Parathyroid adenoma (tissue), 2 donors: ENCODE data around the gene NOS1AP.

Experiments
- H2AFZ ChIP-seq: fragments of 300-600 bp; sonication (generic); one replicate; pipeline ENCODE4 v1.7.0; 2017; ENCODE audit warnings: antibody characterized with exemption, mild to moderate bottlenecking
- H3K27ac ChIP-seq: fragments of 300-600 bp; sonication (generic); one replicate; pipeline ENCODE4 v1.7.0; 2017
- H3K27me3 ChIP-seq: fragments of 300-600 bp; sonication (generic); one replicate; pipeline ENCODE4 v1.7.0; 2017; ENCODE audit warnings: low read length; ENCODE audit not compliant: control insufficient read depth, insufficient read depth
- H3K36me3 ChIP-seq: fragments of 300-600 bp; sonication (generic); one replicate; pipeline ENCODE4 v1.7.0; 2017; ENCODE audit warnings: low read length; ENCODE audit not compliant: control insufficient read depth, insufficient read depth
- H3K4me1 ChIP-seq: fragments of 300-600 bp; sonication (generic); one replicate; pipeline ENCODE4 v1.7.0; 2017; ENCODE audit warnings: control low read depth
- H3K4me2 ChIP-seq: fragments of 300-600 bp; sonication (generic); one replicate; pipeline ENCODE4 v1.7.0; 2017; ENCODE audit warnings: low read length
- H3K4me3 ChIP-seq: fragments of 300-600 bp; sonication (generic); one replicate; pipeline ENCODE4 v1.7.0; 2017; ENCODE audit warnings: low read depth, low read length
- H3K79me2 ChIP-seq: fragments of 300-600 bp; sonication (generic); one replicate; pipeline ENCODE4 v1.7.0; 2017; ENCODE audit warnings: control low read depth
- H3K9ac ChIP-seq: fragments of 300-600 bp; sonication (generic); one replicate; pipeline ENCODE4 v1.7.0; 2017; ENCODE audit warnings: mild to moderate bottlenecking
- H3K9me3 ChIP-seq: fragments of 300-600 bp; sonication (generic); one replicate; pipeline ENCODE4 v1.7.0; 2017; ENCODE audit warnings: low read length; ENCODE audit not compliant: control insufficient read depth
- CTCF ChIP-seq: fragments of 300-600 bp; sonication (generic); IDR thresholded peaks from one replicate; pipeline ENCODE4 v1.7.0; 2017; ENCODE audit warnings: antibody characterized with exemption, mild to moderate bottlenecking
- donor health status: primary hyperparathyroidism.

Gene NOS1AP

GRCh38 chr1:162316187-162316586, 246.7 kb downstream of the NOS1AP start:
- H3K79me2 ChIP-seq: no peaks in the 10 kb centered on the region
- no peak overlapping the region for H3K4me2 ChIP-seq
- no peak for TF ChIP-seq CTCF
- no peaks in the 10 kb centered on the region for H3K36me3 ChIP-seq
- no peak overlapping the region for H3K9ac ChIP-seq
- H2AFZ ChIP-seq: no peak overlapping the region
- H3K9me3 ChIP-seq: no peaks in the 10 kb centered on the region
- no peaks in the 10 kb centered on the region for H3K4me1 ChIP-seq
- no peaks in the 10 kb centered on the region for H3K27me3 ChIP-seq
- H3K4me3 ChIP-seq: no peak overlapping the region
- H3K27ac ChIP-seq: no peak overlapping the region

- no peak overlapping the region for H2AFZ ChIP-seq
- no peaks in the 10 kb centered on the region for H3K36me3 ChIP-seq
- no peak overlapping the region for H3K27ac ChIP-seq
- no peaks in the 10 kb centered on the region for H3K9me3 ChIP-seq
- no peaks in the 10 kb centered on the region for H3K27me3 ChIP-seq
- no peak for TF ChIP-seq CTCF
- H3K79me2 ChIP-seq: no peaks in the 10 kb centered on the region
- no peak overlapping the region for H3K4me3 ChIP-seq
- H3K4me2 ChIP-seq: no peak overlapping the region
- no peak overlapping the region for H3K9ac ChIP-seq
- no peaks in the 10 kb centered on the region for H3K4me1 ChIP-seq
Measured at GRCh38 chr1:162317621-162318020, 248.1 kb downstream of the NOS1AP start.

- H3K4me2 ChIP-seq: no peak overlapping the region
- TF ChIP-seq CTCF: no peak
- no peak overlapping the region for H3K9ac ChIP-seq
- H3K4me3 ChIP-seq: no peak overlapping the region
- H3K36me3 ChIP-seq: no peaks in the 10 kb centered on the region
- H3K79me2 ChIP-seq: no peaks in the 10 kb centered on the region
- no peaks in the 10 kb centered on the region for H3K4me1 ChIP-seq
- no peak overlapping the region for H2AFZ ChIP-seq
- no peaks in the 10 kb centered on the region for H3K27me3 ChIP-seq
- no peak overlapping the region for H3K27ac ChIP-seq
- no peaks in the 10 kb centered on the region for H3K9me3 ChIP-seq
Measured at GRCh38 chr1:162319493-162320175, 250.1 kb downstream of the NOS1AP start.

- no peak overlapping the region for H3K9ac ChIP-seq
- H3K27me3 ChIP-seq: no peaks in the 10 kb centered on the region
- no peaks in the 10 kb centered on the region for H3K36me3 ChIP-seq
- no peaks in the 10 kb centered on the region for H3K79me2 ChIP-seq
- no peak overlapping the region for H3K4me2 ChIP-seq
- H2AFZ ChIP-seq: no peak overlapping the region
- H3K9me3 ChIP-seq: no peaks in the 10 kb centered on the region
- H3K4me3 ChIP-seq: no peak overlapping the region
- TF ChIP-seq CTCF: no peak
- H3K27ac ChIP-seq: no peak overlapping the region
- H3K4me1 ChIP-seq: no peaks in the 10 kb centered on the region
Measured at GRCh38 chr1:162321809-162322422, 252.4 kb downstream of the NOS1AP start.

GRCh38 chr1:162323023-162323422, 253.5 kb downstream of the NOS1AP start:
- Histone ChIP-seq H3K27ac (no peak overlapping the region), H3K36me3 (no peaks in the 10 kb centered on the region), H3K79me2 (no peaks in the 10 kb centered on the region), H3K4me3 (no peak overlapping the region), H3K27me3 (no peaks in the 10 kb centered on the region), H3K4me2 (no peak overlapping the region), H3K4me1 (no peaks in the 10 kb centered on the region), H3K9me3 (no peaks in the 10 kb centered on the region), H2AFZ (no peak overlapping the region), H3K9ac (no peak overlapping the region)
- TF ChIP-seq CTCF: no peak
